DMS 273 (cell line): ENCODE data around the gene RNF207.
"Not testable (repeated sequence)": the region's sequence is repeated elsewhere in the genome, so short reads cannot be mapped to it uniquely, and the experiment has no call there.

ENCODE experiments used
- DNase-seq: peaks from one replicate; lab custom pipeline; 2025; ENCODE audit not compliant: unreplicated experiment; lab: John Stamatoyannopoulos, UW

The RNF207 gene

DNA sequence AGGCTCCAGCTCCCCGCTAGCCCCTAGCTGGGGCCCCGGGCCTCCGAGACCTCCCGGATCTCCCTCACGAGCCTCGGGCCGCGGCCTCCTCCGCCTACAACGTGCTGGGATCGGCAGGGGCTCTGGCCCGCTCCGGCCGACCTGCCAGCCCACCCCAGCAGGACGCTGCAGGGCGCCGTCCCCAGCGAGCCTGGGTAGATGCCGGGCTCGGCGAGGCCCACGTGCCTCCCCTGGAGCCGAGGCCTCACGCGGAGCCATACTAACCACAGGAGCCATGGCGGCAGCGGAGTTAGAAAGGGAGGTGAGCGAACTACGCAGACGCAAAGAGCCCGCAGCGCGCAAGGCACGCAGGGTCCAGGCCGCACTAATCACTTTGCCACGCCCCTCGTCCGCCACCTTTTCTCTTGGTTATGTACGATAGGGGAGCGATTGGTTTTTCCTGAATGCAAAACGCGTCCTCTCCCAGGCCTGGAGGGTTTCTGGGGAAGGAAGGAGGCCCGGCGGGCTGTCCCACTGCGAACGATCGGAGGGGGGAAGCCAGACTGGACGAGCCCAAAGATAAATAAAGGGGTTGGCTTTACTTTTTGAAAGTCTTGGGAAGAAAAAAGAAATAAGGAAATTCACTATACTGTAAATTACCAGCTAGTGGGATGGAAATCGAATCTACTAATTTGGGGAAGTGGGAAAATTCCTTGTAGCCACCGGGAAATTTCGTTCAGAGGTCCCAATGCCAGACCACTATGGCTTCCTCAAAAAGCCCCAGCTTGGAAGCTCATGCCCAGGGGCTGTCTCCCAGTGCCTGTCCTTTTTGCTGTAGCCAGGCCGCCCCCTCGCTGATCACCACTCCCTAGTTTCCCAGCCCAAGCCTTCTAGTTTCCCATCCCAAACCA lies 6.4 kb upstream of the RNF207 start, which contains the start of gene RPL22:
Gene RPL22, minus strand, starts transcription at position 298 of the 890 bp plus-strand sequence. Its CDS starts 22 bp downstream, at position 276.
- DNase-seq = peak; percentile 100

- peak; percentile 45 for DNase-seq
Observed at GRCh38 chr1:6200188-6200809, 5.6 kb upstream of the RNF207 start.

DNA sequence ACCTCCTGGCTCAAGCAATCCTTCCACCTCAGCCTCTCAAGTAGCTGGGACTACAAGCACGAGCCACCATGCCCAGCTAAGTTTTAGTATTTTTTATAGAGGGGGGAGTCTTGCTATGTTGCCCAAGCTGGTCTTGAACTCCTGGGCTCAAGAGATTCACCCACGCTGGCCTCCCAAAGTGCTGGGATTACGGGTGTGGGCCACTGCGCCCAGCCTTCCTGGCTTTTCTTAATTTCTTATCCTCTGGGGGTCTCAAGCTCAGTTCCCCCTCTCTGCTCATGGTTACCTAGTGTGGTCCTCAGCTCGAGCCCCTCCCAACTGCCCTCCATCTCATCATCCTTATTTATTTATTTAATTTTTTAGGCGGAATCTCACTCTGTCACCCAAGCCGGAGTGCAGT lies 3.7 kb upstream of the RNF207 start:
- DNase-seq = no peak

GRCh38 chr1:6206520-6206855 lies 569 bp downstream of the RNF207 start:
- no peak for DNase-seq

- no peak for DNase-seq
Observed at GRCh38 chr1:6207075-6207885, 1.4 kb downstream of the RNF207 start.

DNA sequence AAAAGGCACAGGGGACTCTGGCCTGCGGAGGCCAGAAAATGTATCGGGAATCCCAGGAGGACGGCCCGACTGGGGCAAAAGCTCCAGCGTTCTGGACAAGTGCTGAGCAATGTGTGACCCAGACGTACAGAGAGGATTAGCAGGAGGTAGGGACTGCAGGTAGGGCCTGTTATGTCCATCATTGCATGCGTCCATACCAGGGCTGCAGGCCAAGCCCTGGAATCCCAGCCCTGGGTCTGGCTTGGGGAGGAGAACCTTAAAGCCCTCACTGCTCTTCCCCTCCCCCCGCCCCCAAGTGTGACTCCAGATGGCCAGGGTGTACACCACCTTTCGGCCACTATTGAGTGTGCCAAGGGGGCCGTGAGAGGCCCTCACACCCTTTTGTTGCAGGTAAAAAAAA lies 2.0 kb downstream of the RNF207 start:
- DNase-seq = no peak

DNA sequence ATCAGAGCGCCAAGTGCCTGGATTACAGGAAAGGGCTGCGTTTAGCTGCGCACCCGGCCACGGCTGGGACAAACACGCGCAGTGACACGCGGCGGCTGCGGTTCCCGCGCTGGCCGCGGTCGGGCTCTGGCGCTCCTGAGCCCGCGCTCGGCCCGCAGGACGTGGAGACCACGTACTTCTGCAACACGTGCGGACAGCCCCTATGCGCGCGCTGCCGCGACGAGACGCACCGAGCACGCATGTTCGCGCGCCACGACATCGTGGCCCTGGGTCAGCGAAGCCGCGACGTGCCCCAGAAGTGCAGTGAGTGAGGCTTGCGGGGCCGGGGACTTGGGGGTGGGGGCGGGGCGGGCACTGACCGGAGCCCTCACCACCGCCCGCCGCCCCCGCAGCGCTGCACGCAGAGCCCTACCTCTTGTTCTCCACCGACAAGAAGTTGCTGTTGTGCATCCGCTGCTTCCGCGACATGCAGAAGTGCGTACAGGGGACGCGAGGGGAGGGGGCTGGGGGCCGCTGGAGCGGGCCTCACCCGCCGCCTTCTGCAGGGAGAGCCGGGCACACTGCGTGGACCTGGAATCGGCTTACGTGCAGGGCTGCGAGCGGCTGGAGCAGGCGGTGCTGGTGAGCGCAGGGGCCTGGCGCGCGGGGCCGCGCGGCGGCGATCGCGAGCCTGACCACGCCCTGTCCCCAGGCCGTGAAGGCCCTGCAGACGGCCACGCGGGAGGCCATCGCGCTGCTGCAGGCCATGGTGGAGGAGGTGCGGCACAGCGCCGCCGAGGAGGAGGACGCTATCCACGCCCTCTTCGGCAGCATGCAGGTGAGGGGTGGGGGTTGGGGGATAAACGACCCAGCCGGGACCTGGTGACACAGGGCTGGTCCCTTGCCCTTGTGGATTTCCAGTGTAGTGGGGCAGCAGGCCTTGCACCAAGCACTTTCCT lies 3.1 kb downstream of the RNF207 start:
- DNase-seq = no peak

DNA sequence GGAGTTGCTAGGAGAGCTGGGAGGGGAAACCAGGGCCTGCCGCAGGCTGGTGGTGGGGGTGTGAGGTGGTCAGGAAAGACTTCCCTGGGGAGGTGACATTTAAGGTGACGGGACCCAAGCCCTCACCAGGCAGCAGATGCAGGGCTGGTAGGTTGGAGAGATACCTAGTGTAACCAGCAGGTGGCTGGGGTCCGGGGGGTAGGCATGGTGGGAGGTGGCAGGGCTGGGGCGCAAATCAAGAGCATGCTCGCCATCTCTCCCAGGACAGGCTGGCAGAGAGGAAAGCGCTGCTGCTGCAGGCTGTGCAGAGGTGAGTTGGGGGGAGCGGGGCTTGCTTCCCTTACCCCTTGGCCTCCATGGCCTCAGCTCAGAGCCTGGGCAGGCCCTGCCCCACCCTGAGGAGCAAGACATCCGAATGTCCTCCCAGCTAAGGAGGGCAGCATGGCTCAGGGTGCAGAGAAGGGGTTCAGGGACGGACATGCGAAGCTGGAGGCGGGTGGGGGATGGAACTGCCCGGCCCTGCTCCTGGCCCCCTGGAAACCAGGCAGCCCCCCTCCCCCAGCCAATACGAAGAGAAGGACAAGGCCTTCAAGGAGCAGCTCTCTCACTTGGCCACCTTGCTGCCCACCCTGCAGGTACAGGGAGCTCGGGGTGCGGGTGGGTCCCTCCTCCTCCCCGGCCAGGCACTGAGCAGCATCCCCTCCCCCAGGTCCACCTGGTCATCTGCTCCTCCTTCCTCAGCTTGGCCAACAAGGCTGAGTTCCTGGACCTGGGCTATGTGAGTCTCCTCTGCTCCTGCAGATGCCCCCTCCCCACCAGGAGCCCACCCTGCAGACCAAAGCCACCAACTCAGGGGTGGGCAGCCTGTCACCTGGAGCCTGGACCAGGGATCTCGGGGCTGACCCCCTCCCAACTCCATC lies 4.0 kb downstream of the RNF207 start:
- peak; percentile 39 for DNase-seq

DNA sequence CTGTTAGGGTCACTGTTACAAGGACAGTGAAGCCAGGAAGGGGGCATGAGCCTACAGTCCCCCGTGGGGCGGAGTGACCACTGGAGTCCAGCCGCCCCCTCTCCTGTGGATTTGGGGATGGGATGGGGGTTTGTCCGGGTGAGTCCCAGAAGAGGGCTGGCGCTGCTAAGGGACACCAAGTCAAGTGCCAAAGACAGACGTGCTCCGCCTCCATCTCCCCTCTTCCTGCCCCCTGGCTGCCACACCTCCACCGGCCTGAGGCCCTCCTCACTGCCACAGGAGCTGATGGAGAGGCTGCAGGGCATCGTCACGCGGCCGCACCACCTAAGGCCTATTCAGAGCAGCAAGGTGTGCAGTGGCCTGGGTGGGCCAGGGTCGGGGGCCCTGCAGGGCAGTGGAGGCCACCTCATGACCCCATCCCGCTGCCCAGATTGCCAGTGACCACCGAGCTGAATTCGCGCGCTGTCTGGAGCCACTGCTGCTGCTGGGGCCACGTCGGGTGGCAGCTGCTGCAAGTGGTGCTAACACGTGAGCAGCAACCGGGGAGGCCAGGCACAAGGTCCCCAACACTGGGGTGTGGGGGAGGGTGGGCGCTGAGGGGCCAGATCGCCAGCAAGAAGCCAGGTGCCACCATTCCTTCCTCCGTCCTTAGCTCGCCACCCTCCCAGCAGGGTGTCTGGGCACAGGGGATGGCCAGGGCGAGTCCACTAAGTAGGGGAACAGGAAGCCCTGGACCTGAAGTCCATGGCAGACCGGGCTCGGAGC lies 4.9 kb downstream of the RNF207 start:
- no peak for DNase-seq

- no peak for DNase-seq
Observed at GRCh38 chr1:6211731-6212130, 5.8 kb downstream of the RNF207 start.

GRCh38 chr1:6212193-6212959 lies 6.5 kb downstream of the RNF207 start:
- no peak for DNase-seq

DNA sequence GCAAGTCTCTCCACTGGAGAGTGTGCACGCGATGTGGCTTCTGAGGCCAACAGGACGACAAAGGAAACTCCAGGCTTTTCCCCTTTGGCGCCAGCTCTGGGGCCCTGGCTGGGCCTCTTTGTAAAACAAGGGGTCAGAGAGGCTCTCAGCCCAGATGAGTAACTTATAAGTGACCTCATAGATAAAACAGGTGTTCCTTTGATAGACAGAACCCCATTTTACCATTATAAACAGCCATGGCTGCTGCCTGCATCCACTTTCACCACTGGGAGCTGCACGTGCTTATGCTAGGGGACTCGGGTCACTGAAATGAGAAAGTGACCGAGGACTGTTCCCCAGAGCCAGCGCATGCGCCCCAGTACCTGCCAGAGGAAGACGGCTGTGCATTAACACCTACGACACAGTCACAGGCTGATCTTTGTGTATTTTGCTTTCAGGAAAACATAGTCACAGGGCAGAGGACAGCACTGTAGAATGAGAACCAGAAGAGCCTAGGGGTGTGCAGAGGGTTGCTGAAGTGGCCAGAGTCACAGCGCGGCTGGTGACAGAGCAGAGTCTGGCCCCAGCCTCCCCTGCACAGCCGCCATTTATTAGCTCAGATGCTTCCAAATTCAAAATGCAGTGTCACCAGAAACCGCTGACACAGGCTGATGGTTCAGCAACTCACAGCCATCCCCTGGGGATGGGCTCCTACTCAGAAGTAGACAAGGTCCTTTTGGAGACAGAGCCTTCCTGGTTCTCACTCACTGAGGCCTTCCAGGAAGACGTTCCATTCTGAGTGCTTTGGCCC lies 12.7 kb downstream of the RNF207 start:
- no peak for DNase-seq

GRCh38 chr1:6219641-6220040 lies 13.7 kb downstream of the RNF207 start:
- DNase-seq = not testable (repeated sequence)

- peak; percentile 73 for DNase-seq
Observed at GRCh38 chr1:6220236-6220635, 14.3 kb downstream of the RNF207 start.

GRCh38 chr1:6221210-6221784 lies 15.4 kb downstream of the RNF207 start:
- no peak for DNase-seq

DNA sequence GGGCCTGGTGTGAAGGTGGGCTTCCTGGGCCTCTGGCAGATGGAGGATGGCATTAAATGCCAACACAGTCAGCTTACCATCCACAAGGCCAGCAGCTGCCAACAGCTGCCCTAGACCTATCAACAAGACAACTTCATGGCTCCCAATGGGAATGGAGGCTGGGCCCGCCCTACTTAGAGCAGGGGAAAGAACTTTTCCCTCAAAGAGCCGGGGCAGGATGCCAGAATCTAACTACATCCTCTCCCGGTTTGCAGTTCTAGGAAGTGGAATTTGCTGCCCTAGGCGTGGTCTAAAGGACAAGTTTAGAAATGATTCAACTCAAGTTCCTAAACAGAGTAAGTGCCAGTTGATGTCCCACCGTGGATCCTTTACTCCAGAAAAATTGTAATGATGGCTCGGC lies 16.7 kb downstream of the RNF207 start:
- DNase-seq = peak; percentile 54

DNA sequence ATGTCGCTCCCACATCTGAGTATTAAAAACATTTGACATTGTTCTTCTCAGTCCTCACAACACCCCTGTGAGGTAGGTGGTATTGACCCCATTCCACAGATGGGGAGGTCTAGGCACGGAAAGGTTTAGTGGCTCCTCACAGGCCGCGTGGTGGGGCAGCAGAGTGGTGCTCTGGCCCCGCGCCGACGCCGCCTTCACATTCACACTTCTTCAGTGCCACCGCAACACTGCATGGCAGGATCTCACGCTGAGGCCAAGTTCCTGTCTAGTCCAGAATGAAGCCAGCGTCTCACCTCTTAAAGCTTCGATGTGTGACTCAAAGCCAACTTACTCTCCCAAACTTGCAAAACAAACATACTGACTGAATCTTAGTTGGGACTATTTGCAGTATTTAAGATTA lies 17.7 kb downstream of the RNF207 start:
- no peak for DNase-seq
